ENCODE data around the gene SEL1L. TPM values are rescaled to one million over a fixed set of nuclear protein-coding genes. Genes with fewer than 3 reads are reported as not detected.
A peak's percentile ranks its signal among the peaks of the same experiment; 100 is the strongest.
"Not testable (repeated sequence)": the region's sequence is repeated elsewhere in the genome, so short reads cannot be mapped to it uniquely, and the experiment has no call there.

The SEL1L gene
- total and polyA plus RNA-seq, 2 of the 13 experiments (the other 11 are each of a cell fraction or from before 2014, with no cell fraction given), result 15.3 to 61.0 TPM

DNA sequence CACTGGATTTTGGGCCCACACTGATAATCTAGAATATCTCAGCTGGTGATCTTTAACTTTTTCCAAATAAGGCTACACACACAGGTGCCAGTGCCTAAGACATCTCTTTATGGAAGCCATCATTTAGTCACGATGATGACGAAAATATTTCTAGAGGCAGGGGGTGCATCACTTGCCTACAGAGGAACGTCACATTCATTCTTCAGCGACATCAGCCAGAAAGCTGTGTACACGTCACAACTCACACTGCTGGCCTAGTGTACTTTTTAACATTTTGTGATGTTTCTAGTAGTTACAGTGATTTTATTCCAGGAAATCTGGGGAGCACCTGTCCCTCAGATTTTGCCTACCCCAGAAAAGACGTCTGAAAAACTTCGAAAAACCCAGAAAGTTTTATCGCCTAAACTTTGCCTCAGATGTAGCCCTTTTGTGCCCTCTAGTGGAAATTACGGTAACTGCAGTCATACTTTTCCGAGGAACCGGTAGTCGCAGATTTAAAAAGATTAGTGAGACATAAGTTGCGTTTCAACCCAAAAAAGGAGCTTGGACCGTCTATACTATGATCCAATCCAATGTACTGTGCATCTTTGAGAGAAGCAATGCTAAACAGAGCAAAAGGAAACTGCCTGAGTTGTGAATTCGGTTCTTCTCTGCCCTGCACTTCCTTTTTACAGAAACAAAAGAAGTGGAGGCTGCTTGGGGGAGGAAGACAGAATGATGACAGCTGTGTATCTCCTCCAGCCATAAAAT lies 69.2 kb downstream of the SEL1L start (continued):
- TF ChIP-seq, protein P1, sequence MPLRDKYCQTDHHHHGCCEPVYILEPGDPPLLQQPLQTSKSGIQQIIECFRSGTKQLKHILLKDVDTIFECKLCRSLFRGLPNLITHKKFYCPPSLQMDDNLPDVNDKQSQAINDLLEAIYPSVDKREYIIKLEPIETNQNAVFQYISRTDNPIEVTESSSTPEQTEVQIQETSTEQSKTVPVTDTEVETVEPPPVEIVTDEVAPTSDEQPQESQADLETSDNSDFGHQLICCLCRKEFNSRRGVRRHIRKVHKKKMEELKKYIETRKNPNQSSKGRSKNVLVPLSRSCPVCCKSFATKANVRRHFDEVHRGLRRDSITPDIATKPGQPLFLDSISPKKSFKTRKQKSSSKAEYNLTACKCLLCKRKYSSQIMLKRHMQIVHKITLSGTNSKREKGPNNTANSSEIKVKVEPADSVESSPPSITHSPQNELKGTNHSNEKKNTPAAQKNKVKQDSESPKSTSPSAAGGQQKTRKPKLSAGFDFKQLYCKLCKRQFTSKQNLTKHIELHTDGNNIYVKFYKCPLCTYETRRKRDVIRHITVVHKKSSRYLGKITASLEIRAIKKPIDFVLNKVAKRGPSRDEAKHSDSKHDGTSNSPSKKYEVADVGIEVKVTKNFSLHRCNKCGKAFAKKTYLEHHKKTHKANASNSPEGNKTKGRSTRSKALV (CRISPR knock-in tag; IDR thresholded peaks at IDR 0.05), result no peak
- TF ChIP-seq, protein P2, sequence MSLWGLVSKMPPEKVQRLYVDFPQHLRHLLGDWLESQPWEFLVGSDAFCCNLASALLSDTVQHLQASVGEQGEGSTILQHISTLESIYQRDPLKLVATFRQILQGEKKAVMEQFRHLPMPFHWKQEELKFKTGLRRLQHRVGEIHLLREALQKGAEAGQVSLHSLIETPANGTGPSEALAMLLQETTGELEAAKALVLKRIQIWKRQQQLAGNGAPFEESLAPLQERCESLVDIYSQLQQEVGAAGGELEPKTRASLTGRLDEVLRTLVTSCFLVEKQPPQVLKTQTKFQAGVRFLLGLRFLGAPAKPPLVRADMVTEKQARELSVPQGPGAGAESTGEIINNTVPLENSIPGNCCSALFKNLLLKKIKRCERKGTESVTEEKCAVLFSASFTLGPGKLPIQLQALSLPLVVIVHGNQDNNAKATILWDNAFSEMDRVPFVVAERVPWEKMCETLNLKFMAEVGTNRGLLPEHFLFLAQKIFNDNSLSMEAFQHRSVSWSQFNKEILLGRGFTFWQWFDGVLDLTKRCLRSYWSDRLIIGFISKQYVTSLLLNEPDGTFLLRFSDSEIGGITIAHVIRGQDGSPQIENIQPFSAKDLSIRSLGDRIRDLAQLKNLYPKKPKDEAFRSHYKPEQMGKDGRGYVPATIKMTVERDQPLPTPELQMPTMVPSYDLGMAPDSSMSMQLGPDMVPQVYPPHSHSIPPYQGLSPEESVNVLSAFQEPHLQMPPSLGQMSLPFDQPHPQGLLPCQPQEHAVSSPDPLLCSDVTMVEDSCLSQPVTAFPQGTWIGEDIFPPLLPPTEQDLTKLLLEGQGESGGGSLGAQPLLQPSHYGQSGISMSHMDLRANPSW (CRISPR knock-in tag; IDR thresholded peaks at IDR 0.05; ENCODE audit: borderline replicate concordance), result no peak
- TF ChIP-seq YEATS4 (CRISPR knock-in tag; IDR thresholded peaks at IDR 0.05; ENCODE audit: borderline replicate concordance), result 0 out of 2 replicates have a peak, but pooled peaks have one; percentile 24
- TF ChIP-seq ZNF879 (CRISPR knock-in tag; IDR thresholded peaks at IDR 0.05), result no peak
- TF ChIP-seq, protein P3, sequence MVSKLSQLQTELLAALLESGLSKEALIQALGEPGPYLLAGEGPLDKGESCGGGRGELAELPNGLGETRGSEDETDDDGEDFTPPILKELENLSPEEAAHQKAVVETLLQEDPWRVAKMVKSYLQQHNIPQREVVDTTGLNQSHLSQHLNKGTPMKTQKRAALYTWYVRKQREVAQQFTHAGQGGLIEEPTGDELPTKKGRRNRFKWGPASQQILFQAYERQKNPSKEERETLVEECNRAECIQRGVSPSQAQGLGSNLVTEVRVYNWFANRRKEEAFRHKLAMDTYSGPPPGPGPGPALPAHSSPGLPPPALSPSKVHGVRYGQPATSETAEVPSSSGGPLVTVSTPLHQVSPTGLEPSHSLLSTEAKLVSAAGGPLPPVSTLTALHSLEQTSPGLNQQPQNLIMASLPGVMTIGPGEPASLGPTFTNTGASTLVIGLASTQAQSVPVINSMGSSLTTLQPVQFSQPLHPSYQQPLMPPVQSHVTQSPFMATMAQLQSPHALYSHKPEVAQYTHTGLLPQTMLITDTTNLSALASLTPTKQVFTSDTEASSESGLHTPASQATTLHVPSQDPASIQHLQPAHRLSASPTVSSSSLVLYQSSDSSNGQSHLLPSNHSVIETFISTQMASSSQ (IDR thresholded peaks at IDR 0.05; ENCODE audit: low read depth), result no peak
- TF ChIP-seq, protein P3 (CRISPR knock-in tag; IDR thresholded peaks at IDR 0.05; ENCODE audit: borderline replicate concordance), result no peak
- peak; percentile 47; the same call in 1 of the 2 replicates for TF ChIP-seq KDM5A (IDR thresholded peaks at IDR 0.05; ENCODE audit: borderline replicate concordance, low read length)

DNA sequence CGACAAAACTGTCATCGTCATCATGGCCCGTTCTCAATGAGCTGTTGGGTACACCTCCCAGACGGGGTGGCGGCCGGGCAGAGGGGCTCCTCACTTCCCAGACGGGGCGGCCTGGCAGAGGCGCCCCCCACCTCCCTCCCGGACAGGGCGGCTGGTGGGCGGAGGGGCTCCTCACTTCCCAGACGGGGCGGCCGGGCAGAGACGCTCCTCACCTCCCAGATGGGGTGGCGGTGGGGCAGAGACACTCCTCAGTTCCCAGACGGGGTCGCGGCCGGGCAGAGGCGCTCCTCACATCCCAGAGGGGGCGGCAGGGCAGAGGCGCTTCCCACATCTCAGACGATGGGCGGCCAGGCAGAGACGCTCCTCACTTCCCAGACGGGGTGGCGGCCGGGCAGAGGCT lies 71.3 kb downstream of the SEL1L start:
- H2AFZ ChIP-seq (ENCODE audit: low read length); POLR2A ChIA-PET; H3K27ac ChIP-seq (ENCODE audit: extremely low read length, insufficient read depth, low read length); intact Hi-C loops (cut with micrococcal nuclease; ENCODE audit: unreplicated experiment); BruUV-seq (replicated peaks); H3K36me3 ChIP-seq (replicated peaks in 1 of 2; ENCODE audit: control insufficient read depth in 1 of 2, insufficient read depth in 2 of 2, low read length in 2 of 2); H3K79me2 ChIP-seq (ENCODE audit: insufficient read depth, low read length); H4K20me1 ChIP-seq (ENCODE audit: insufficient read depth, low read length); FAIRE-seq; H3K9me3 ChIP-seq (ENCODE audit: low read length); H3K4me3 ChIP-seq (replicated peaks in 1 of 3; ENCODE audit: insufficient read depth in 1 of 3, low read depth in 2 of 3, low read length in 3 of 3); H3K4me2 ChIP-seq (ENCODE audit: low read depth, low read length); H3K9ac ChIP-seq (ENCODE audit: insufficient read depth, low read depth, low read length); H3K27me3 ChIP-seq (ENCODE audit: control insufficient read depth in 1 of 2, insufficient read depth in 2 of 2, low read length in 2 of 2); ATAC-seq; DNase-seq (ENCODE audit: low spot score): not testable (repeated sequence)
- peaks cover 33% of the 10 kb centered on the region for H3K4me1 ChIP-seq (ENCODE audit: insufficient read depth, low read length)
- in situ Hi-C loops (cut with HindIII; ENCODE audit: extremely low pct_ligation_motif_present, low pct_unique_long_range_greater_than_20kb), result loop anchor here (10.0 kb wide), 1 partner anchor 468 kb away; no protein-coding TSS in a partner anchor
- WGBS (ENCODE audit: low lambda C conversion rate), result 90% methylated on average over 17 of the region's 30 CpGs
- CTCF ChIA-PET (ENCODE audit: low intra/inter-chr PET ratio, low total read pairs), result interaction anchor here (3.1 kb wide), 1 partner anchor 193 kb away, joined by 38 read pairs; no protein-coding TSS in a partner anchor
